HG03432 (cell line): ENCODE results near the gene PTPN1.
A peak's percentile ranks its signal among the peaks of the same experiment; 100 is the strongest.
"Not testable (repeated sequence)": the region's sequence is repeated elsewhere in the genome, so short reads cannot be mapped to it uniquely, and the experiment has no call there.

Experiments used
- ATAC-seq: cut with Tn5 transposase; IDR thresholded peaks from one replicate; pipeline ENCODE4 v1.9.1; 2021; ENCODE audit warnings: mild to moderate bottlenecking, moderate library complexity; ENCODE audit not compliant: unreplicated experiment

The PTPN1 gene

DNA sequence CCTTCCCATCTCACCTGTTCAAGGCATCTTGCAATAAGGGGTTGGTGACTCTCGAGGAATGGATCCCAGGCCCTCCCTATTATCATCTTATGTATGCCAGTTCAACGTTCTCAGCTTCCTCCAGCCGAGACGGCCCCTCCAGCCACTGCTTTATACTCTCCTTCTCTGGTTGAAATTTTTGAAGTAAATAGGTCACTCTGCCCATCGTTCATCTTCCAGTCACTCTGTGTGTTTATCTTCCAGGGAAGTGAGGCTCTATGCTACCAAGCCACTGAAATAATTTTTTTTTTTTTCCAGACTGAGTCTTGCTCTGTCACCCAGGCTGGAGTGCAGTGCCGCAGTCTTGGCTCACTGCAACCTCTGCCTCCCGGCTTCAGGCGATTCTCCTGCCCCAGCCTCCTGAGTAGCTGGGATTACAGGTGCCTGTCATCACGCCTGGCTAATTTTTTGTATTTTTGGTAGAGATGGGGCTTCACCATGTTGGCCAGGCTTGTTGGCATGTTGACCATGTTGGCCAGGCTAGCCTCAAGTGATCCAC lies 17.0 kb downstream of the PTPN1 start:
- ATAC-seq = no peak

DNA sequence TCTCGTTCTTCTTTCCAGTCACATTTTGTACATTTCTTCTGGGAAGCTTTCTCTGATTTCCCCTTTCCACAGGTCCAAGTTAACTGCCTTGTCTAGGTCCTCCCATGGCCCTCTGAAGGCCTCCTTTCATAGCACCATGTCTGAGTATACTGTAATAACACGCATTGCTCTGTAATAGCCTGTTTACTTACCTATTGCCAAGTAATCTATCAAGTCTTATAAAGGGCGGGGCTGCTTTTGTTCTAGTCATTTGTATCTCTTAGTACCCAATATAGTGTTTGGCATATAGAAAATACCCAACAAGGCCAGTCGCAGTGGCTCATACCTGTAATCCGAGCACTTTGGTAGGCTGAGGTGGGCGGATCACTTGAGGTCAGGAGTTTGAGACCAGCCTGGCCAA lies 17.9 kb downstream of the PTPN1 start:
- ATAC-seq = no peak

DNA sequence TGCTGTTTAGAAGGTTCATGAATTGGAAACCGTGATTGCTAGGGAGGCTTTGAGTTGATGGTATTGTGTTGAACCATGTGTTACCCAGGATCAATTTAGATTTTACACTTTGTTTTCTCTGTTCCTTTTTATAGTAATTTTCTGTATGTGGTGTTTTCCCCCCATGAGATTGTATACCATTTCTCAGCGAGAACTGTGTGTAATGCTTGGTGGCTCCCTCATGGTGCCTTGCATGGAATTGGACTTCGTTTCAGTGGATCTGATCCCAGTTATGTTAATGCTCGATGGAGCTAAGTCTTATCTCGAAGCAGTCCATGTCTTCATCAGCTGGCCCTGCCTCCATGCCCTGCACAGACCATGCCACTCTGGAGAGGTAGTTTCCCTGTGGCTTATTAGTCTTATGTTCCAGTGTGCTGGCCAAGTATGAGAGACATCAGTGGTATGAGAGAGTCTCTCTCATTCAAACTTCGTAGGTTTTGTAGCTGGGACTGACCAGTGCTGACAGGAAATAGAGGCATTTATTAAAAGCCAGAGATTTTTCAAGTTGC lies 18.7 kb downstream of the PTPN1 start:
- peak; percentile 68 for ATAC-seq

DNA sequence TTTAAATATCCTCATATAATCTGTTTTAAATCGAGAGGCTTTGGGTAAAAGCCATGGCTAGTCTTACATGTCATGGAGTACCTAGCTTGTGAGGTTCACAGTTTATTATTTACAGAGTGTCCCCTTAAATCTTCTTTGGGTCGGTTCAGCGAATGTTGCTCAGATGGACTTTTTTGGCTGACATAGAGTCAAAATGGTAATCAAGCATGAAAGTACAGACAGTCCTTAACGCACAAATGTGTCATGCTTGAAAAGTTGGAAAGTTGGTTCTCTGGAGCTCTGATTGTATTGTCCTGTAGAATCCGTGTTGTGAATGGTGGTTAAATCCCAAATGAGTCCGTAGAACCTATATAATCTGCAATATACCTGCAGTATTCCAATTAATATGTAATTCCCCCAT lies 22.0 kb downstream of the PTPN1 start:
- ATAC-seq = no peak

DNA sequence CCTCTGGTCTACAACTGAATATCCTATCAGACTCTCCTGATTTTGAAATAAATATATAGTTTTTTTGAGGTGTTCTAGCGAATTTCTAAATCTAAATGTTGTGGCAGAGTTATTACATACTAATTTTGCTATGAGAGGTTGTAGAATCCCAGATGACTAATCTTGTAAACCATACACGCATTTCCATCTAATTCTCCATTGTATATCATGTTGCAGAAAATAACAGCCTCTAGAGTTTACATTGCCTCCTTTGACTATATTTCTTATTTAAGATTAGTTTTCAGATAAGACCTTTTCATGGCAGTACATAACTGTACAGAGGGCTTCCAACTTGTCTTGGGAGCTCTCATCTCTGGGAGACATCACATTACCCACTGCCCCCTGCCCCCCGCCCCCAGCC lies 22.9 kb downstream of the PTPN1 start:
- ATAC-seq = no peak

DNA sequence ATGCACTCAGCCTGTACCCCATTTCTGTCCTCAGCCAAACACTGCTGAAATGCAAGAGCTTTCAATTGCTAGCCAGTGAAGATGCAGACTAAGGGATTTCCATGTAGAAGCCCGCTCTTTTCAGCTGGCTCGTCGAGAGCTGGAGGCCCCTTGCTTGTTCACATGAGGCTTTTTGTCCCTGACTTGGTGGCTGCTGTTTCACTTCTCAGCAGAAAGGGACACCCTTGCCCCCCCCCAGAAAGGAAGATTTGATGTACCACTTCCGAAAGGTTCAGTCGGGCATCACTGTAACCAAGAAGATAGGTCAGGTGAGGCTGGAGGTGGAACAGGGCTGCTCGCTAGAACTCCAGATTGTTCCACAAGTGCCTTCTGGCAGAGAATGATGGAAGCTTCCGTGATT lies 23.3 kb downstream of the PTPN1 start:
- no peak for ATAC-seq

DNA sequence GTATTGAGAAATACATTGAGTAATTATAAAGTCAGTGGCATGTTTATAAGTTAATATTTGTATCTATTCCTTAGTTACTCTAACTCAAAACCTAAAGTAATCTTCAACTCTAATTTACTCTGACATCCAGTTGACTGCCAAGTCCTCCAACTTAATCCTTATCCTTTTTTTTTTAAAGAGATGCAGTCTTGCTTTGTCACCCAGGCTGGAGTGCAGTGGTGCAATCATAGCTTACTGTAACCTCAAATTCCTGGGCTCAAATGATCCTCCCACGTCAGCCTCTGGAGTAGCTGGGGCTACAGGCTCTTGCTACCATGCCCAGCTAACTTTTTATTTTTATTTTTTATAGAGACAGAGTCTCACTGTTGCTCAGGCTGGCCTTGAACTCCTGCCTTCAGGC lies 24.4 kb downstream of the PTPN1 start:
- ATAC-seq = no peak

DNA sequence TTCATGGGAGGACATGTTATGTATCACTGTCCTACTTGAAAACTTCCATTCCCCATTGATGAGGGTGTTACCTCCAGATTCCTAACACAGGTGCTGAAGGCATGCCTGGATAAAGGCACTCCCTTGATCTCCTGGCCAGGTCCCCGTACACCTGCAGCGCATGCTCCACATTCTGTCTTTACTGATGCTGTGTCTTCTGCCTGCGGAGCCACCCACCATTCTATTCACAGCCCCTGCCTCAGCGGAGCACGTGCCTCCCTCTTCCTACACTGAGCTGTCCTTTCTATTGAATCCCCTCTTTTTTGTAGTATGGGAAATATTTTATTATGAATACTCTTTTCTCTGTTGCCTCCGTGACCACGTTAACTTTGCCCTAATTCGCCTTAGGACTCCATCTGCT lies 25.0 kb downstream of the PTPN1 start:
- no peak for ATAC-seq

DNA sequence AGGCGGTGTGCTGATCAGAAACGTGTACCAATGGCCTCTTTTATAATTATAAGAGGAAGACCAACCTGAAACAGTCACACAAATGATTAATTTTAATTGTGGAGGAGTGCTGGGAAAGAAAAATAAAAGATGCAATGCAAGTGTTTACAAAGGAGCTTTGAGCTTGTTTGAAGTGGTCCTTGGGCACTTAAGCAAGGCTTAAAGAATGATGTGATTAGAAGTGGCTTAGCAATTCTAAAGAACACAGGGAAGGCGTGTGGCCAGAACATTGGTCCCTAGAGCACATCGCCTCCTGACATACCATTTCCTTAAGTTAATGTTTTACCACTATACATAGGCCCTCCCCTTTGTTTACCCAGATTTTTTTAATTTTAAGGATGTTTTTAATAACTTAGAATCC lies 26.1 kb downstream of the PTPN1 start:
- no peak for ATAC-seq

DNA sequence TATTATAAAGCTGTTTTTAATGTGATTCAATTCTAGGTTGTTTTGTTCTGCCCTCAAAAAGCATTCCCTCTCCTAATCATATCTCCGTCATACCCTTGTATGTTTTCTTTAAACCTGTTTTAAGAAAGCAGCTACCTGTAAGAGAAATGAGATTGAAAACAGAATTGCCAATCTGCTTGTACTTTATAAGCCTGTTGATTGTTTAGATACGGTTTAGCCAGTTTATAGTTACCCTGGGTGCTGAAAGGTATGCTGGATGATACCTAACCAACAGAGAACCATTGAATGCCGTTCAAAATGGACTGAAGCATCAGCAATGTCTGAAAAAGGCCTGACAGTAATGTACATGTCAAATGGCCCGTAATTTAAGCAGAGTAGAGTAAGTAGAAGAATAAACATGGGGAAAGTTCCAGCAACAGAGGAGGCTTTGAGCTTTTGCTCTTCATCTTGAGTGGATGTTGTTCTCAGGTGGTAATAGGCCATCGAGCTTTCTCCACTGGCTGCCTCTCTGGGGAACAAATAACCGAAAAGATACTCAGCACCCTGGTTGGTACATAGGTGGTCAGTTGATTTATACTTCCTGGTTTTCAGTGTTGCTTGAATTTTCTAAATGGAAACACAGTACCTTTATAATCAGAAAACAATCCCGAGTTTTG lies 27.5 kb downstream of the PTPN1 start:
- no peak for ATAC-seq

DNA sequence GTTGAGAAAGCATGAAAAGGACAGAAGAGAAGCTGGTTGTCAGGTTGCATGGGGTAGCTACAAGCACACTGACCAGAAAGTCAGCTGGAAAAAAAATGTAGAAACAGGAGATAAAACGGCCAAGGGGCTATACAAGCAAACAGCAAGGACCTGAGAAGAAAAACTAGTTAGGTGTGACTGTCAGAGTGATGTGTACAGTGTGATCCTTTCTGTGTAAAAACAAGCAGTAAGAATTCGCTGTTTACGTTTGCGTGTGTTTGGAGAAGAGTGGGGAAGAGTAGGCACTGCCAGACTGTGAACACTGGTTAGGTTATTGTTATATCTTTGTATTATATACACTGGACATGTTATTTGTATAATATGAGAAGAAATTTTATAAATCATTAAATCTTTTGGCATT lies 28.1 kb downstream of the PTPN1 start:
- ATAC-seq = no peak

DNA sequence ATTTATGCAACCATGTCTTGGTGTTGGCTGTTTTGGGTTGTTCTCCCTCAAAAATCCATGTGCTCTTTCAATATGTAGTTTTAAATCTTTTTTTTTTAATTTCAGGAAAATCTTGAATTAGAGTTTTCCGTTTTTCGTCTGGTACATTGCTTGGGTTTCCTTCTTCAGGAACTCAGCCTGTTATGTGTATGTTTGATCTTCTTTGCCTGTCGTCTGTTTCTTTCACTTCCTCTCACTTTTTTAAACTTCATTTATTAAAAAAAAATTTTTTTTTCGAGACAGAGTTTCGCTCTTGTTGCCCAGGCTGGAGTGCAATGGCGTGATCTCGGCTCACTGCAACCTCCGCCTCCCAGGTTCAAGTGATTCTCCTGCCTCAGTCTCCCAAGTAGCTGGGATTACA lies 29.6 kb downstream of the PTPN1 start:
- not testable (repeated sequence) for ATAC-seq

DNA sequence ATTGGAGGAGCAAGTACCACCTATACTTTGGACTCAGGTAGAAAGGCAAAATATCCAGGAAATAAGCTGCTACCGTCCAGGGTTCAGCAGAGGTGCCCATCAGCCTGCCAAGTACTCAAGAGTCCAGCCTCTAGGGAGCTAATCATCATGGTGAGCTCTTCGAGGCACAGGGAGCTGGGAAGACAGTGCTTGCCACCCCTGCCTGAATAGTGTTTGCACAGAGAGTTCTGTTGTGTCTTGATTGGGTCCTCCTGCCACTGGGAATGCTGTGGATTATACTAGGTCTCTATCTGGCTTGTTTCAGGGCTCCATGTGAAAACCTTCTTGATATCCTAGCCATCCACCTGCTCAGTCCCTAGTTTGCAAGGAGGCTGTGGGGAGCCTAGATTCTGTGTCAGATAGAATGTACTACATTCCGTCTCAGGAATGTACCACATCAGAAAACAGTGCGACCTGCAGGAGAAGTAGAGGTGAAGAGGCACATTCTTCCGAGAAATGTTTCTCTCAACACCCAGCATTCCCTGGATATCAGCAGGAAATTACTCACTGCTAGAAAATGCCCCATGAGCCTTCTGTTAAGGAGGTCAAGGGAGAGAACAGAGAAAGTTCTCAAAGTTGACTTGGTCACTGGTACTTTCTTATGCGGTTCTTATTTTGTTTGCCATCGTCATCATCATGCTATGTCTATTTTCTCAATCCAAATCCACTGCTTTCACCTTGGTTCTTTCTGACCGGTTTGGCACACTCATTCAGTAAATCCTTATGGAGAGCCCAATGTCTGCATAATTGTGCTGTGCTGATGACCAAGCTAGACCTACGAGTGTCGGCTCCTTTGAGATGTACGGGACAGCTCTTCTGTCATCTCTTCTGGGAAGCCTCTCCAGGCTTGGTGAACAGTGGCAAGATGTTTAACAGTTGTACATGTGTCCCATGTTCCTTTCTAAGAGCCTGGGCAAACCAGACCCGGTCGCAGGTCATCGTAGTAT lies 30.7 kb downstream of the PTPN1 start:
- ATAC-seq = peak; percentile 13

DNA sequence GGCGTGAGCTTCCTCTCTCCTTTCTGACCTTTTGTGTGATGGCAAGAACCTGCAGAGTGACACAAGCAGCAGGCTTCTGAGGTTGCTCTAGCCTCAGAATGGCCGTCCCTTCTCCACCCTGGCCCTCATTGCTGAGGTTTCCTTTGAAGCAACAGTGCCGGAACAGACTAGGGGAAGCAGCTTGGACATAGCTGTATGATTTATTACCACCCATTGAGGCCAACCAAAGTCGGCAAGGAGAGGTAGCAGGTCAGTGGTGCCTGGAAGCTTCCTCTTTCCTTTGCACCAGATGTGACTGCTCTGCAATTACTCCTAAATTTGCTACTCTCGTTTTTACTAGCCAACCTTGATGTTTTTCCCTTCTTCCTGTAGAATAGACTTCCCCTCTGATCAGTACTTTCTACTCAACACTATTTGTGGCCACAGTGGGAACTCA lies 31.4 kb downstream of the PTPN1 start:
- peak; percentile 54 for ATAC-seq

DNA sequence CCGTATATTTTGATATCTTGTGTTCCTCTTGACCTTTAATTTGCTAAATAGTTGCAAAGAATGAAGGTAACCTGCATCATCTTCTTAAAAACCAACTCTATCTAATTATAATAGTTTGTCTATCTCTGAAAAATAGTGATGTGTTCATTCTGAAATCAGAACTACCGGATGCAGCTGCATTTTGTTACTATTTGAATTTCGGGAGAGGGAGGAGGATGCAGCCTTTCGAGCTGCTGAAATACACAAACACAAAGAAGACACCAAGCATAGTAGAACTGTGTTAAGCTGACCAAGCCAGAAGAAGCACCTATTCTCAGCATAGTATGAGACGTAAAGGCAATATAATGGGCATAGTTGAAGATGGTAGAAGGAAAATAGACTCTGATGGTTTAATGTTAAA lies 33.1 kb downstream of the PTPN1 start:
- ATAC-seq = no peak

DNA sequence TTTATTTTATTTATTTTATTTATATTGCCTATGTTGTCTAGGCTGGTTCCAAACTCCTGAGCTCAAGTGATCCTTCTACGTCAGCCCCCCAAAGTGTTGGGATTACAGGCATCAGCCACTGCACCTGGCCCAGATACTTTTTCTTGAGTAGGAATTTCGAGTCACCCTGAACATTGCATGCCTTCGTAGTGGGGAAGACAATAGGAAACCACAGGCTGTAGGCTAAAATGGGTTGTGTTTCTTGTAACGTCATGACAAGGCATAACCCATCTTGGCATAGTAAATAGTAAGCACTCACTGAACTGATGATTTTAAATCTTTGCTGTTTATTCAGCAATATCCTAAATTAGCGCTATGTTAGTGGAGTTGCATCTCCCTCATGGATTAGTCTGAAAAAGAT lies 34.9 kb downstream of the PTPN1 start:
- ATAC-seq = no peak

DNA sequence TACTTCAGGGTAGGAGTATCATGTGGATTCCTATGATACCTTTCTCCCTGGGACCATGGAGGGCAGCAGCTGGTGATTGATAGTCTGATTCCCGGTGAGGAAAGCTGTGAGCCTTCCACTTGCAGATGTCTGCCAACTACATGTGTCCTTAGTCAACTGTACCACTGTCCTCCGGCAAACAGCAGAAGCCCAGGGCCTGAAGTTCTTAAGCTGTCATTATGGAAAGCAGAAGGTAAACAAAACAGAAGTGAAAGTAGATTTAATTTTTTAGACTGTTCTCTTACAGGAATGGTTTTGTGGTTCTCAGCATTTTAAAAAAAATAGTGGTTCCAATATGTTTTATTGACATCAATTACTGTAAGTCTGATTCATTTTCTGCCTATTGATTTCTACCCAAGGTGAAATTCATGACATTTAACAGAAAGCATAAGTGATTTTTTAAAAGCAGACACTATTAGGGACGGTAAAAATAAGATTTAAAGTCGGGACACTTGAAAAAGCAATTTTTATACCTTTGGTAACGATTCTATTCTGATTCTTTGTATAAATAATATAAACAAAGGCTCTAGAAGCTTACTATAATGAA lies 36.6 kb downstream of the PTPN1 start:
- ATAC-seq = peak; percentile 52

DNA sequence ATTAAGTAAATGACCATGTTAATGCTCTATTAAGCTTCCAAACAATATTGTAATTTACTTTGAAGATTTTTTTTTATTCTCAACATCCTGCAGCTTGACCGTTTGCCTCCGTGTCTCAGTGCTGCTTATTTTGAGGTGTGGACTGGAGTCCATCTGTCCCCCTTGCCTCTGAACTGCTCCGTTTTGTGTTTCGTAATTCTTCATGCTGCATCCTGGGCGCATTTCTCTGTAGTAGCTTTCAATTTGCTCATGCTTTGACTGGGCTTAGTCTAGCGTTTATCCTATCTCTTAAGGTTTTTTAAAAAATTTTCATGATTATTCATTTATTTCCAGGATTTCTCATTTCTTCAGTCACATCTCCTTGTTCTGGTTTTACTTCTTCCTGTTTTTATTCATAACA lies 37.8 kb downstream of the PTPN1 start:
- ATAC-seq = no peak

DNA sequence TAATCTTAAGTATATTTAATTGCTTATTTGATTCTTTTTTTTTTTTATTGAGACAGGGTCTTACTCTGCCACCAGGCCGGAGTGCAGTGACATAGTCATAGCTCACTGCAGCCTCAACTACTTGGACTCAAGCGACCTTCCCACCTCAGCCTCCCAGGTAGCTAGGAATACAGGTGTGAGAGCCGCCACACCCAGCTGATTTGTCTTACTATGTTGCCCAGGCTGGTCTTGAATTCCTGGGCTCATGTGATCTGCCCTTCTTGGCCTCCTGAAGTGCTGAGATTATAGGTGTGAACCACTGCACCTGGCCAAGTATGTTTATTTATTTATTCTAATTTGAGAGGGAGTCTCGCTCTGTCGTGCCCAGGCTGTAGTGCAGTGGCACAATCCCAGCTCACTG lies 38.2 kb downstream of the PTPN1 start:
- no peak for ATAC-seq

DNA sequence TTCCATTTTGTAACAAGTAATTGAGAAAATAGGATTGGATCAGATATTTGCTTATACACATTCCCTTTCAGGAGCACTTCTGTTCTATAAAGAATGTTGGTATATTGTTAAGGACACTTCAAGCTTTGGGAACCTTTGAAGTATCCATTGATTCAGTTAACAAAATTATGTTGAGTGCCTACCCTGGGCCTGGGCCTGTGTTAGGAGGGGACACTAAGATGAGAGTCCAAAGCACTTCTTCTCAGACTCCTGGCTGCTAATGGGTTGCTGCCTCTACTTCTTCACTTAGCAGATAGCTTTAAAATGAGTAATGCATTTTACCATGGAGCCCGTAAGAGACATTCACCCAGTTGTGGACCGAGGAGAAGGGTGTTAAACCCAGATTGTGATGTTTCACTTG lies 40.3 kb downstream of the PTPN1 start:
- ATAC-seq = no peak

DNA sequence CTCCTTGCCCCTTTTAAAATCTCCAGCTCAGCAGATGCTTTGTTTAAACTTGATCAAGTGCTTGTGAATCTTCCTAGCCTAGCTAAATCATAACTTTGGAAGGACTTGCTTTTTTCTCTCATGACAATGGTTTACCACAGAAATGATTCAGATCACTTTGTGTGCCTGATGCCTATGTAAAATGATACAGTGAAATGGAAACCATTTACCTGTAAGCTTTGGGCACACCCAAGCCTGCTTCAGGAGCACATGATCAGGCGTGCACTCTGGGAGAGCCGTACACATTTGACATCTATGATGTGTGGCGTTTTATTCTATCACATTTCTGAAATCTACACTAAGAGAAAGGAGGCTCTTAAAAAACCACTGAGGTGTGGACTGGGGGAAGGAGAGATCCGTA lies 41.1 kb downstream of the PTPN1 start:
- ATAC-seq = no peak
